Neural cell (in vitro differentiated cells): ENCODE measurements around the gene WDTC1. TPM values are rescaled to one million over a fixed set of nuclear protein-coding genes. Genes with fewer than 3 reads are reported as not detected.

Experiments used
- H2AFZ ChIP-seq: fragments of 200-600, 300-800 bp; sonication (generic), shearing (Covaris generic); 2 replicates; pipeline ENCODE4 v1.6.0; 2014; ENCODE audit warnings: low read depth, mild to moderate bottlenecking, antibody characterized with exemption, low read length, moderate library complexity
- H3F3A ChIP-seq: fragments of 200-600 bp; shearing (Covaris generic); 2 replicates; pipeline ENCODE4 v1.6.1; 2016; ENCODE audit warnings: mild to moderate bottlenecking, moderate library complexity, mixed read lengths, antibody characterized with exemption, low read length; ENCODE audit not compliant: insufficient read depth, poor library complexity, severe bottlenecking
- H3K27ac ChIP-seq: fragments of 200-600, 300-800 bp; sonication (generic), shearing (Covaris generic); 2 replicates; pipeline ENCODE4 v1.5.1; 2014; ENCODE audit warnings: mild to moderate bottlenecking, low read length, moderate library complexity
- H3K27me3 ChIP-seq: fragments of 300-800, 200-600 bp; sonication (generic), shearing (Covaris generic); 2 replicates; pipeline ENCODE4 v1.6.0; 2014; ENCODE audit warnings: mild to moderate bottlenecking, low read depth, low read length, moderate library complexity; ENCODE audit not compliant: insufficient read depth
- H3K36me3 ChIP-seq: fragments of 300-800, 200-600 bp; sonication (generic), shearing (Covaris generic); 2 replicates; pipeline ENCODE4 v1.5.1; 2014; ENCODE audit warnings: mild to moderate bottlenecking, antibody characterized with exemption, low read length, moderate library complexity; ENCODE audit not compliant: insufficient read depth
- H3K4me2 ChIP-seq: fragments of 300-800, 200-600 bp; sonication (generic), shearing (Covaris generic); 2 replicates; pipeline ENCODE4 v1.6.0; 2014; ENCODE audit warnings: mild to moderate bottlenecking, low read length
- H3K4me3 ChIP-seq: fragments of 300-800, 200-600 bp; sonication (generic), shearing (Covaris generic); 2 replicates; pipeline ENCODE4 v1.5.1; 2014; ENCODE audit warnings: mild to moderate bottlenecking, low read length, moderate library complexity
- H3K79me2 ChIP-seq: fragments of 200-600 bp; shearing (Covaris generic); replicated peaks from 2 replicates; pipeline ENCODE4 v1.6.0; 2014; ENCODE audit warnings: mild to moderate bottlenecking, low read length, moderate library complexity; ENCODE audit not compliant: insufficient read depth
- H3K9ac ChIP-seq: fragments of 300-800, 200-600 bp; sonication (generic), shearing (Covaris generic); 2 replicates; pipeline ENCODE4 v1.6.1; 2016; ENCODE audit warnings: mild to moderate bottlenecking, low read length, mixed read lengths
- H3K9me2 ChIP-seq: fragments of 200-600 bp; shearing (Covaris generic); 2 replicates; pipeline ENCODE4 v1.6.1; 2016; ENCODE audit warnings: mild to moderate bottlenecking, low read length, mixed read lengths; ENCODE audit not compliant: insufficient read depth
- H3K9me3 ChIP-seq: fragments of 200-600, 300-800 bp; sonication (generic), shearing (Covaris generic); 2 replicates; pipeline ENCODE4 v1.6.1; 2016; ENCODE audit warnings: mild to moderate bottlenecking, mixed run types, low read length, moderate library complexity, mixed read lengths
- H4K20me1 ChIP-seq: fragments of 200-600 bp; shearing (Covaris generic); 2 replicates; pipeline ENCODE4 v1.6.1; 2016; ENCODE audit warnings: mild to moderate bottlenecking, mixed run types; ENCODE audit not compliant: insufficient read depth
- EP300 ChIP-seq: fragments of 450-650 bp; conservative IDR thresholded peaks from 2 replicates; pipeline ENCODE4 v1.6.1; 2014; ENCODE audit warnings: antibody characterized with exemption, mild to moderate bottlenecking, moderate library complexity; ENCODE audit not compliant: poor library complexity, severe bottlenecking
- EZH2 ChIP-seq: fragments of 200-600, 300-800 bp; shearing (Covaris generic), sonication (generic); IDR thresholded peaks from 2 replicates; pipeline ENCODE4 v1.6.1; 2014; ENCODE audit warnings: antibody characterized with exemption, low read length, borderline replicate concordance, mild to moderate bottlenecking; ENCODE audit not compliant: insufficient read depth, poor library complexity, severe bottlenecking
- MXI1 ChIP-seq: fragments of 450-650 bp; conservative IDR thresholded peaks from 2 replicates; pipeline ENCODE4 v1.6.1; 2014; ENCODE audit warnings: antibody characterized with exemption, mild to moderate bottlenecking; ENCODE audit not compliant: poor library complexity, severe bottlenecking
- POLR2AphosphoS5 ChIP-seq: IDR thresholded peaks from 2 replicates; pipeline ENCODE4 v1.6.1; 2012
- RAD21 ChIP-seq: fragments of 450-650 bp; conservative IDR thresholded peaks from 2 replicates; pipeline ENCODE4 v1.6.1; 2014; ENCODE audit warnings: antibody characterized with exemption, mild to moderate bottlenecking, moderate library complexity
- SMC3 ChIP-seq: fragments of 450-650 bp; conservative IDR thresholded peaks from 2 replicates; pipeline ENCODE4 v1.6.1; 2014; ENCODE audit warnings: antibody characterized with exemption, mild to moderate bottlenecking, moderate library complexity; ENCODE audit not compliant: poor library complexity
- TAF1 ChIP-seq: IDR thresholded peaks from 2 replicates; pipeline ENCODE4 v1.6.1; 2012; ENCODE audit warnings: low read depth
- polyA plus RNA-seq: library from polyadenylated mRNA; depleted of rRNA; stranded (reverse); fragments of >200 nt; gene quantifications from 2 replicates; pipeline ENCODE4 v1.2.3, GENCODE V29; 2014
- TF ChIP-seq, protein P1 (sequence below): fragments of 450-650 bp; IDR thresholded peaks from 2 replicates; pipeline ENCODE4 v1.5.1; 2014; ENCODE audit warnings: antibody characterized with exemption, mild to moderate bottlenecking, moderate library complexity; ENCODE audit not compliant: poor library complexity, severe bottlenecking
- TF ChIP-seq, protein P2 (sequence below): IDR thresholded peaks from 2 replicates; pipeline ENCODE4 v1.6.1; 2012; ENCODE audit warnings: borderline replicate concordance

Gene WDTC1
- polyA plus RNA-seq, 1 donor from 2014 or later, result 10.9 TPM

DNA sequence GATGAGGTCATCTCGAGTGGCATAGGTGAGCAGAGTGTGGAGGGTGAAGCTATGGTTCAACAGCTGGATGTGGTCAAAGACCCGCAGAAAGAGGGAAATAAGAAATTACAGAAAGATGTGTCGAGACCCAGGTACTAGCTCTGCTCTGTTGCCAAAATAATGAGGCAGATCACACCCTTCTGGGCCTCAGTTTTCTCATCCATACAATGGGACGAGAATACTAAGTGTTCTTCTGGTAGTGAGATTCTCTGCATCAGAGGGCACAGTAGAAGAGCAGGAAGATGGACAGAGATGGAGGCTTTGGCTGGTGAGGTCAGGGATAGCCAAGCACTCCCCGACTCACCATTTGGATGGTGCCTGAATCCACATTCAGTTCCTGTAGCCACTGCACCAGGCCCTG is 121.3 kb downstream of the WDTC1 start:
- Histone ChIP-seq H2AFZ (no peak overlapping the region), H3F3A (no peaks in the 10 kb centered on the region), H3K4me2 (no peak overlapping the region), H3K9ac (no peak overlapping the region), H4K20me1 (no peaks in the 10 kb centered on the region), H3K27me3 (peaks cover 29% of the 10 kb centered on the region), H3K4me3 (no peak overlapping the region), H3K79me2 (no peaks in the 10 kb centered on the region), H3K9me3 (no peaks in the 10 kb centered on the region), H3K36me3 (no peaks in the 10 kb centered on the region), H3K27ac (no peak overlapping the region), H3K9me2 (no peaks in the 10 kb centered on the region)
- no peak for TF ChIP-seq POLR2AphosphoS5
- no peak for TF ChIP-seq EZH2
- no peak for TF ChIP-seq RAD21
- TF ChIP-seq TAF1, result no peak
- TF ChIP-seq, protein P1, sequence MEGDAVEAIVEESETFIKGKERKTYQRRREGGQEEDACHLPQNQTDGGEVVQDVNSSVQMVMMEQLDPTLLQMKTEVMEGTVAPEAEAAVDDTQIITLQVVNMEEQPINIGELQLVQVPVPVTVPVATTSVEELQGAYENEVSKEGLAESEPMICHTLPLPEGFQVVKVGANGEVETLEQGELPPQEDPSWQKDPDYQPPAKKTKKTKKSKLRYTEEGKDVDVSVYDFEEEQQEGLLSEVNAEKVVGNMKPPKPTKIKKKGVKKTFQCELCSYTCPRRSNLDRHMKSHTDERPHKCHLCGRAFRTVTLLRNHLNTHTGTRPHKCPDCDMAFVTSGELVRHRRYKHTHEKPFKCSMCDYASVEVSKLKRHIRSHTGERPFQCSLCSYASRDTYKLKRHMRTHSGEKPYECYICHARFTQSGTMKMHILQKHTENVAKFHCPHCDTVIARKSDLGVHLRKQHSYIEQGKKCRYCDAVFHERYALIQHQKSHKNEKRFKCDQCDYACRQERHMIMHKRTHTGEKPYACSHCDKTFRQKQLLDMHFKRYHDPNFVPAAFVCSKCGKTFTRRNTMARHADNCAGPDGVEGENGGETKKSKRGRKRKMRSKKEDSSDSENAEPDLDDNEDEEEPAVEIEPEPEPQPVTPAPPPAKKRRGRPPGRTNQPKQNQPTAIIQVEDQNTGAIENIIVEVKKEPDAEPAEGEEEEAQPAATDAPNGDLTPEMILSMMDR, result no peak
- TF ChIP-seq MXI1, result no peak
- TF ChIP-seq, protein P2, sequence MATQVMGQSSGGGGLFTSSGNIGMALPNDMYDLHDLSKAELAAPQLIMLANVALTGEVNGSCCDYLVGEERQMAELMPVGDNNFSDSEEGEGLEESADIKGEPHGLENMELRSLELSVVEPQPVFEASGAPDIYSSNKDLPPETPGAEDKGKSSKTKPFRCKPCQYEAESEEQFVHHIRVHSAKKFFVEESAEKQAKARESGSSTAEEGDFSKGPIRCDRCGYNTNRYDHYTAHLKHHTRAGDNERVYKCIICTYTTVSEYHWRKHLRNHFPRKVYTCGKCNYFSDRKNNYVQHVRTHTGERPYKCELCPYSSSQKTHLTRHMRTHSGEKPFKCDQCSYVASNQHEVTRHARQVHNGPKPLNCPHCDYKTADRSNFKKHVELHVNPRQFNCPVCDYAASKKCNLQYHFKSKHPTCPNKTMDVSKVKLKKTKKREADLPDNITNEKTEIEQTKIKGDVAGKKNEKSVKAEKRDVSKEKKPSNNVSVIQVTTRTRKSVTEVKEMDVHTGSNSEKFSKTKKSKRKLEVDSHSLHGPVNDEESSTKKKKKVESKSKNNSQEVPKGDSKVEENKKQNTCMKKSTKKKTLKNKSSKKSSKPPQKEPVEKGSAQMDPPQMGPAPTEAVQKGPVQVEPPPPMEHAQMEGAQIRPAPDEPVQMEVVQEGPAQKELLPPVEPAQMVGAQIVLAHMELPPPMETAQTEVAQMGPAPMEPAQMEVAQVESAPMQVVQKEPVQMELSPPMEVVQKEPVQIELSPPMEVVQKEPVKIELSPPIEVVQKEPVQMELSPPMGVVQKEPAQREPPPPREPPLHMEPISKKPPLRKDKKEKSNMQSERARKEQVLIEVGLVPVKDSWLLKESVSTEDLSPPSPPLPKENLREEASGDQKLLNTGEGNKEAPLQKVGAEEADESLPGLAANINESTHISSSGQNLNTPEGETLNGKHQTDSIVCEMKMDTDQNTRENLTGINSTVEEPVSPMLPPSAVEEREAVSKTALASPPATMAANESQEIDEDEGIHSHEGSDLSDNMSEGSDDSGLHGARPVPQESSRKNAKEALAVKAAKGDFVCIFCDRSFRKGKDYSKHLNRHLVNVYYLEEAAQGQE, result no peak
- no peak for TF ChIP-seq EP300
- no peak for TF ChIP-seq SMC3

DNA sequence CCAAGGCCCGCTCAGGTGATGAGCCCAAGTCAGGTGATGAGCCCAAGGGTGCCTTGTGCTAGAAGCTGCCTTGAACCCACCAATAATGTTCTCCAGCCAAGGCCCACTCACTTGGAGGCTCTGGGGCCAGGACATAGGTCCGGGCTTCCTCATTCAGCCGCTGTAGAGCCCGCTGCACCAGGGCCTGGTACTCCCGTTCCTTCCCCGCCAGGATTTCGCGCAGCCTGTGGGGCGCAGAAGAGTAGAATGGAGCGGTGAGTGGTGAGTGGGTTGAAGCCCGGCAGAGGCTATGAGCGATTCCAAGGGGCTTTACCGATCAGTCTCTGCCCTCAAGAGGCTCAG is 121.8 kb downstream of the WDTC1 start:
- Histone ChIP-seq H3K27me3 (peaks cover 29% of the 10 kb centered on the region), H3K9me3 (no peaks in the 10 kb centered on the region), H3K79me2 (no peaks in the 10 kb centered on the region), H3K27ac (no peak overlapping the region), H3K9me2 (no peaks in the 10 kb centered on the region), H3K4me3 (no peak overlapping the region), H3K4me2 (no peak overlapping the region), H4K20me1 (no peaks in the 10 kb centered on the region), H3F3A (no peaks in the 10 kb centered on the region), H3K9ac (no peak overlapping the region), H3K36me3 (no peaks in the 10 kb centered on the region), H2AFZ (no peak overlapping the region)
- TF ChIP-seq SMC3 (no peak), EP300 (no peak), EZH2 (no peak), TAF1 (no peak), RAD21 (no peak), POLR2AphosphoS5 (no peak), MXI1 (no peak)
- TF ChIP-seq, protein P2, result no peak
- TF ChIP-seq, protein P1, result no peak
